Measurements from ENCODE around the gene SNPH.

GRCh38 chr20:1317545-1318255, 51.6 kb downstream of the SNPH start:
- no peak for TF ChIP-seq CTCF (IDR thresholded peaks at IDR 0.05)
- TF ChIP-seq POLR2A (IDR thresholded peaks at IDR 0.05): no peak
